Kidney (tissue), 14 donors: ENCODE data around the gene EHBP1. TPM values are rescaled to one million over a fixed set of nuclear protein-coding genes. Genes with fewer than 3 reads are reported as not detected.

Experiments
- DNase-seq, 5 donors: peaks; one replicate each; pipeline ENCODE4 v3.0.0-alpha.2; 2013 to 2020
- FAIRE-seq: peaks from 2 replicates; lab custom pipeline; 2012; peaks lifted over from hg19 to GRCh38; lab: Jason Lieb, UNC
- H3K27ac ChIP-seq, 2 donors: one replicate each; pipeline ENCODE4 v1.7.0; 2013; ENCODE audit warnings: low read depth in 2 of 2, low read length in 2 of 2, inconsistent platforms in 1 of 2
- H3K27me3 ChIP-seq: one replicate; pipeline ENCODE4 v1.7.1; 2013; ENCODE audit warnings: low read length, inconsistent platforms; ENCODE audit not compliant: control insufficient read depth, insufficient read depth
- H3K36me3 ChIP-seq, 3 donors: one replicate each; pipeline versions ENCODE4 v1.7.0 to v1.7.1; 2013; ENCODE audit warnings: low read length in 3 of 3, control low read depth in 1 of 3, inconsistent platforms in 1 of 3; ENCODE audit not compliant: insufficient read depth in 3 of 3, control insufficient read depth in 2 of 3
- H3K4me1 ChIP-seq, 3 donors: one replicate each; pipeline versions ENCODE4 v1.7.0 to v1.7.1; 2013; ENCODE audit warnings: low read length in 3 of 3, inconsistent platforms in 1 of 3, low read depth in 1 of 3; ENCODE audit not compliant: control insufficient read depth in 2 of 3, insufficient read depth in 2 of 3
- H3K4me3 ChIP-seq, 3 donors: one replicate each; pipeline versions ENCODE4 v1.7.0 to v1.8.1; 2013; ENCODE audit warnings: low read length in 3 of 3, control low read depth in 1 of 3, inconsistent platforms in 1 of 3
- H3K9ac ChIP-seq, 3 donors: one replicate each; pipeline versions ENCODE4 v1.7.0 to v1.7.1; 2013; ENCODE audit warnings: low read length in 3 of 3, control low read depth in 1 of 3, inconsistent platforms in 1 of 3
- H3K9me3 ChIP-seq, 3 donors: one replicate each; pipeline versions ENCODE4 v1.7.0 to v1.7.1; 2013; ENCODE audit warnings: low read length in 3 of 3, control low read depth in 1 of 3, inconsistent platforms in 1 of 3; ENCODE audit not compliant: control insufficient read depth in 2 of 3, insufficient read depth in 1 of 3
- CTCF ChIP-seq: IDR thresholded peaks from 3 replicates; pipeline ENCODE4 v1.5.1; 2012; ENCODE audit warnings: mild to moderate bottlenecking, moderate library complexity, borderline replicate concordance; ENCODE audit not compliant: insufficient read depth; ENCODE audit errors: extremely low read depth
- intact Hi-C: fragments of 100-400 bp; cut with DNase I; formaldehyde crosslinking; loops from one replicate; pipeline ENCODE4 v1.11.1; 2022
- polyA plus RNA-seq: library from polyadenylated mRNA; stranded (reverse); fragments of 350-450 nt; fragmentation: Illumina TruSeq; extraction: RNeasy Lipid Tissue Mini Kit (QIAGEN cat#74804); gene quantifications from one replicate; pipeline ENCODE4 v1.2.3, GENCODE V29; 2014; ENCODE audit warnings: low read depth, low replicate concordance; ENCODE audit not compliant: insufficient read depth
- total RNA-seq: library from RNA; stranded (reverse); fragmentation: NEBNext Ultra II Directional; extraction: Animal tissue kit (Norgen Biotek cat#: 25700); gene quantifications from one replicate; pipeline ENCODE4 v1.2.1, GENCODE V29; 2021
- donor health status: control.
- donor health status: control.
- donor health status: control.
- donor health status: control.
- donor health status: control.
- donor health status: DM: yes; HTN: yes; CAD: no.
- donor health status: Normal renal cell carcinoma (clear cell type).

Gene EHBP1
- total and polyA plus RNA-seq, 2 donors from 2014 or later, result 12.5 to 42.7 TPM

GRCh38 chr2:62871506-62871905 lies 166.0 kb downstream of the EHBP1 start:
- Histone ChIP-seq H3K27ac (no peak overlapping the region), H3K9ac (no peak overlapping the region), H3K9me3 (peaks cover 0 to 2% (median 0%) of the 10 kb centered on the region in 3 donors), H3K4me1 (no peaks in the 10 kb centered on the region), H3K27me3 (no peaks in the 10 kb centered on the region), H3K36me3 (peaks cover 4 to 23% (median 12%) of the 10 kb centered on the region in 3 donors), H3K4me3 (no peak overlapping the region)
- TF ChIP-seq CTCF, result no peak
- intact Hi-C loops, result no loop called here
- FAIRE-seq (no peak), DNase-seq (no peak)

- FAIRE-seq (no peak), DNase-seq (no peak)
- no peak for TF ChIP-seq CTCF
- H3K36me3 ChIP-seq, result peaks cover 13 to 30% (median 13%) of the 10 kb centered on the region in 3 donors
- H3K27ac ChIP-seq, result no peak overlapping the region
- intact Hi-C loops, result no loop called here
- H3K4me1 ChIP-seq, result no peaks in the 10 kb centered on the region
- H3K9me3 ChIP-seq, result peaks cover 0 to 2% (median 2%) of the 10 kb centered on the region in 3 donors
- no peak overlapping the region for H3K4me3 ChIP-seq
- no peak overlapping the region for H3K9ac ChIP-seq
- no peaks in the 10 kb centered on the region for H3K27me3 ChIP-seq
Measured at GRCh38 chr2:62873603-62874002, 168.1 kb downstream of the EHBP1 start.

GRCh38 chr2:62874881-62875383 lies 169.4 kb downstream of the EHBP1 start:
- no peak overlapping the region for H3K9ac ChIP-seq
- peaks cover 13 to 30% (median 13%) of the 10 kb centered on the region in 3 donors for H3K36me3 ChIP-seq
- no peak for FAIRE-seq
- no peak overlapping the region for H3K4me3 ChIP-seq
- intact Hi-C loops, result no loop called here
- H3K27me3 ChIP-seq, result no peaks in the 10 kb centered on the region
- DNase-seq, result peak in 1 of 5 donors; percentile 61
- no peaks in the 10 kb centered on the region for H3K4me1 ChIP-seq
- no peak overlapping the region for H3K27ac ChIP-seq
- H3K9me3 ChIP-seq, result peaks cover 0 to 2% (median 2%) of the 10 kb centered on the region in 3 donors
- TF ChIP-seq CTCF, result no peak
